GM21423 (cell line): ENCODE measurements around the gene TMEM151A.
"Not testable (repeated sequence)": the region's sequence is repeated elsewhere in the genome, so short reads cannot be mapped to it uniquely, and the experiment has no call there.

Source experiments
- ATAC-seq: cut with Tn5 transposase; IDR thresholded peaks from one replicate; pipeline ENCODE4 v1.9.1; 2021; ENCODE audit warnings: mild to moderate bottlenecking, moderate library complexity; ENCODE audit not compliant: unreplicated experiment

TMEM151A gene

GRCh38 chr11:66291706-66292542 is at the start of gene TMEM151A:
TMEM151A (plus strand) TSS chr11:66291894; CDS start chr11:66292014, 120 bp downstream.
- no peak for ATAC-seq

GRCh38 chr11:66242095-66242765 is 49.5 kb upstream of the TMEM151A start:
- ATAC-seq, result no peak

- ATAC-seq, result no peak
Observed at GRCh38 chr11:66243782-66244535, 47.7 kb upstream of the TMEM151A start.

DNA sequence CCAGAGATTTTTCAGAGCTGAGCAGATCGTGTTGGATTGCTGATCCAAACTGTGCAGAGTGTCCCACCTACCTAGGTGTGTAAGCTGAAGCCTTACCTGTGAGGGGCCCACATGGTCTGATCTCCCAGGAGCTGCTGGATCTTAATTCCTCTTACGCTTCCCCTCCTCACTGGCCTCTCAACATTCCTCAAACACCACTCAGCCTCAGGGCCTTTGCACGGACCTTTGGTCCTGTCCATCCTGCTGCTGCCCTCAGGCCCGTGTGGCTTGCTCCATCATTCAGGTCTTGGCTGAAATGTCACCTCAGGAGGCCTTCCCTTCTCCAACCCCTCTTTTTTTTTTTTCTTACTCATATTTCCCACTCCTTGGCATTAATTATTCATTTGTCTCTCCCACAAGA is 44.4 kb upstream of the TMEM151A start:
- ATAC-seq, result no peak

DNA sequence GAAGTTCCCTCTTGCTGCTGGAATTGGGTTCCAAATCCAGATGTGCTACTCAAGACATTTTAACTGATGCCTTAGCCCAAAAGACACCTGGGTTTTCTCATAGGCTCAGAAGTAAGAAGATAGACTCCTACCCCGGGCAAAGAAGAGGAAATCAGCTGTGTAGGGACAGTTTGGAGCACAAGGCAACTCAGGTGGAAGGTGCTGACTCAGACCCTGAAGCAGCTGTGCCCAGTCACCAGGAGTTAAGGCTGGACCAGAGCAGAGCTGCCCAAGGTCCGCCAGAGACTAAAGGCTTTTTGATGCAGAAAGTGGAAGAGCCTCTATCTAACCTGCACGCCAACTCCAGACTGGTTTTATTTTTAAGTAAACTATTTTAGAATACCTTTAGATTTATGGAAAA is 43.9 kb upstream of the TMEM151A start:
- ATAC-seq, result no peak

DNA sequence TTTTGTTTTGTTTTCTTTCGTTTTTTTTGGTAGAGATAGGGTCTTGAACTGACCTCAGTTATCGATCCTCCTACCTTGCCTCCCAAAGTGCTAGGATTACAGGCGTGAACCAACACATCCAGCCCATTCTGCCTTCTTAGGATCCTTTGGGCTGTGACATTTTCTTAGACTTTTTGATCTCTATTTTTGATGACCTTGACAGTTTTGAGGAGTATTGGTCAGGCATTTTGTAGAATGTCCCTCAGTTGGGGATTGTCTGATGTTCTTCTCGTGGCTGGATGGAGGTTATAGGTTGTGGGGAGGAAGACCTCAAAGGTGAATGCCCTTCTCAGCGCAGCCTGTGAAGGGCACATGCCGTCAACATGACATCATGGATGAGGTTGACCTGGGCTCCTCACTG is 42.8 kb upstream of the TMEM151A start:
- ATAC-seq, result no peak

GRCh38 chr11:66251809-66252208 is 39.9 kb upstream of the TMEM151A start:
- ATAC-seq, result no peak

GRCh38 chr11:66253081-66253480 is 38.6 kb upstream of the TMEM151A start:
- not testable (repeated sequence) for ATAC-seq

DNA sequence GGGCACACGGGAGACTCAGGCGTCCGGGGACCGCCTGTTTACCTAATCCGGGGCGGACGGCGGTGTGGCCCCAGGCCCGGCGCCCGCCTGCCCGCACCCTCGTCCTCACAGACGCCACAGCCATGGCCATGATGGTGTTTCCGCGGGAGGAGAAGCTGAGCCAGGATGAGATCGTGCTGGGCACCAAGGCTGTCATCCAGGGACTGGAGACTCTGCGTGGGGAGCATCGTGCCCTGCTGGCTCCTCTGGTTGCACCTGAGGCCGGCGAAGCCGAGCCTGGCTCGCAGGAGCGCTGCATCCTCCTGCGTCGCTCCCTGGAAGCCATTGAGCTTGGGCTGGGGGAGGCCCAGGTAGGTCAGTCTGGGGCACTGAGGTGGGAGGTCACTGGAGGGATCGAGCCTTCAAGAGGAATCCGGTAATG is 33.2 kb upstream of the TMEM151A start:
- no peak for ATAC-seq

GRCh38 chr11:66259225-66259624 is 32.5 kb upstream of the TMEM151A start:
- ATAC-seq, result no peak

DNA sequence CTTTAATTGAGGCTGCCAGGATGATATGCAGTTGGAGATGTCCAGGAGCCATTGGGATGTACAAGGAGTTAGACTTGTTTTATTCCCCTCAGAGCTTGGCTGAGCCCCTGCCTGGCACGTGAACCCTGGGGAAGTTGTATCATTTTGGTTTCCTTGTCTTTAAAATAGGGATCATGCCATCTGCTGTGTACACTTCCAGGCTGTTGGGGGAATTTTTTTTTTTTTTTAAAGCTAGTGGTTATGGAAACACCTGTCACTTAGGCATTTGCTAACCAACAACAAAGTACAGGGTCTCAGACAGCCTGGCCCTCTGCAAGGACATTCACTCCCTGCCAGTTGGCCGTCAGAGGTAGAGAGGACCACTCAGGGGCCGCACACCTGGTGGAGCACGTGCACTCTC is 31.7 kb upstream of the TMEM151A start:
- no peak for ATAC-seq

DNA sequence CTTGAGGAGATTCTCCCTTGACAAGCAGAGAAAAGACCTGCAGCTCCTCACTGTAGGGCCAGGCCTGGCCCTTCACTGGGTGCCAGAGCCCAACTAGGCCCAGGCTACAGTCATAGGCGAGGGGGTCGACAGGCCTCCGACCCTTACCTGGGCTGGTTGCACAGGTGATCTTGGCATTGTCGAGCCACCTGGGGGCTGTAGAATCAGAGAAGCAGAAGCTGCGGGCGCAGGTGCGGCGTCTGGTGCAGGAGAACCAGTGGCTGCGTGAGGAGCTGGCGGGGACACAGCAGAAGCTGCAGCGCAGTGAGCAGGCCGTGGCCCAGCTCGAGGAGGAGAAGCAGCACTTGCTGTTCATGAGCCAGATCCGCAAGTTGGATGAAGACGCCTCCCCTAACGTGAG is 30.1 kb upstream of the TMEM151A start:
- no peak for ATAC-seq

DNA sequence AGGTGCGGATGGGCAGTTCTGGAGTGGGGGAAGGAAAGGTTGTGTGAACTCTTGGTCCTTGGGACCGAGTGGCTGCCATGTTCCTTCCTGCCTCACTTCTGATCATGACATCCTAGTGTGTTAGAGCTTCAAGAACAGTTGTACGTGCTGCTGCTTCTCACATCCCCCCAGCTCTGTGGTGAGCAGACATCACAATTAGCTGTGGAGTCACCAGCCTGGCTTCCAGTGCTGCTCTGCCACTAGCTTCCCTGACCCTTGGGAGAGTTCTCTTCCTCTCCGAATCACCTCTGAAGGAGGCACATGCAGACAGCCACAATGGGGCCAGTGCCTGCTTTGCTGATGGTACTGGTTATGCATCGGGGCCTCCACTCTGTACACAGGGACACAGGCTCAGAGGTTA is 29.5 kb upstream of the TMEM151A start:
- no peak for ATAC-seq

GRCh38 chr11:66262696-66263095 is 29.0 kb upstream of the TMEM151A start:
- no peak for ATAC-seq

GRCh38 chr11:66263231-66263630 is 28.5 kb upstream of the TMEM151A start:
- ATAC-seq, result no peak

- ATAC-seq, result no peak
Observed at GRCh38 chr11:66263785-66264184, 27.9 kb upstream of the TMEM151A start.

GRCh38 chr11:66264383-66264782 is 27.3 kb upstream of the TMEM151A start:
- ATAC-seq, result no peak

DNA sequence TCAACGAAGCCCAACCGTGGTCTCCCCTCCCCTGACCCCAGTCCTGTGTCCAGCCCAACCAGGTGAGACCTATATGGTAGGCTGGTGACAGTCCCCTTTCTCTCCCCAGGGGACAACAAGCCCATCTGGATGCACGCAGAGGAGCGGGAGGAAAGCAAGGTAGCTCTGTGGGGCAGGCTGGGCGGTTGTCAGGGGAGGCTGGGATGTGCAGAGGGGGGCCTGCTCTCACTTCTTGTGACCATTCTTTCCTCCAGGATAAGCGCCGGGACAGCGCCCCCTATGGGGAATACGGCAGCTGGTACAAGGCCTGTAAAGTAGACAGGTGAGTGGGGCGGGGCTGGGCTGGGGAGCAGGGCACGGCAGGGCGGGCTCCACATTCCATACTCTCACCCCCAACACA is 26.8 kb upstream of the TMEM151A start:
- ATAC-seq, result no peak

DNA sequence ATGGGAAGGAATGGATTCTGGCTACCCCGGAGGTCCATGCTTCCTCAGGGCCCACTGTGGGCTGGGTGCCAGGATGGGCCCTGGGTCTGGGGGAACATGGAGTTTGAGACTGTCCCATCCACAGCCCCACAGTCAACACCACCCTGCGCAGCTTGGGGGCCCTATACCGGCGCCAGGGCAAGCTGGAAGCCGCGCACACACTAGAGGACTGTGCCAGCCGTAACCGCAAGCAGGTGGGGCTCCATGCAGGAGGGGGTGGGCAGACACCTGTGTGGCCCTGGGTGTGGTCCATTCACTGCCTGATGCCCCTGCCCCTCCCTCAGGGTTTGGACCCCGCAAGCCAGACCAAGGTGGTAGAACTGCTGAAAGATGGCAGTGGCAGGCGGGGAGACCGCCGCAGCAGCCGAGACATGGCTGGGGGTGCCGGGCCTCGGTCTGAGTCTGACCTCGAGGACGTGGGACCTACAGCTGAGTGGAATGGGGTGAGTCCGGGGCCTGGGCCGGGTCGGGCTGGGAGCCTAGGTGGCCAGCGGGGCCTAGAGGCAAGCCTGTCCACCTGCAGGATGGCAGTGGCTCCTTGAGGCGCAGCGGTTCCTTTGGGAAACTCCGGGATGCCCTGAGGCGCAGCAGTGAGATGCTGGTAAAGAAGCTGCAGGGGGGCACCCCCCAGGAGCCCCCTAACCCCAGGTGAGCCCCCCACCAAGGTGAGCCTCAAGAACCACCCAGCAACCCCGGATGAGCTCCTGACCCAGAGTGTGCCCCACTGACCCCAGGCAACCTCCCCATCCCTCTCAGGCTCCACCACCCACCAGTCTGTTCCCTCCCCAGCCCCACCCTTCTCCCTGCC is 25.9 kb upstream of the TMEM151A start:
- ATAC-seq, result no peak

- ATAC-seq, result no peak
Observed at GRCh38 chr11:66266378-66267038, 25.2 kb upstream of the TMEM151A start.
